NCI-H774 (cell line): ENCODE data around the gene CDH23.

ENCODE experiments used
- DNase-seq: peaks from one replicate; lab custom pipeline; 2025; lab: John Stamatoyannopoulos, UW

Gene CDH23

DNA sequence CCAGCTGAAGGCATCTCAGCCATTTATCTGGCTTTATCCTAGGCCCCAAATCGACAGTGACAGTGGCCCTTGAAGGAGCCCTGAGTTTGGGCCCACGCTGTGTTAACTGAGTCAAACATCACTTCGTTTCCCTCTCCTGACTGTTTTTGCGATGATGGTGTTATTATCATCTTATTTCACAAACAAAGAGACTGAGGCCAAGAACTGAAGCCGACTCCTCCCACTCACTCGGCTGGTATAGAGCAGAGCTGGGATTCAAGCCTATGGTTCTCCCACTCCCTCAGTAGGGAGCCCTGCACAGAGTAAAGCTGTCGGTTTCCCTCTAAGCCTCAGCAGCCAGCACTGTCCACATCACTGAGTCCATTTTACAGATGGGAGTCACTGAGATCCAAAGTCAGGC, 141.0 kb downstream of the CDH23 start:
- no peak for DNase-seq

DNA sequence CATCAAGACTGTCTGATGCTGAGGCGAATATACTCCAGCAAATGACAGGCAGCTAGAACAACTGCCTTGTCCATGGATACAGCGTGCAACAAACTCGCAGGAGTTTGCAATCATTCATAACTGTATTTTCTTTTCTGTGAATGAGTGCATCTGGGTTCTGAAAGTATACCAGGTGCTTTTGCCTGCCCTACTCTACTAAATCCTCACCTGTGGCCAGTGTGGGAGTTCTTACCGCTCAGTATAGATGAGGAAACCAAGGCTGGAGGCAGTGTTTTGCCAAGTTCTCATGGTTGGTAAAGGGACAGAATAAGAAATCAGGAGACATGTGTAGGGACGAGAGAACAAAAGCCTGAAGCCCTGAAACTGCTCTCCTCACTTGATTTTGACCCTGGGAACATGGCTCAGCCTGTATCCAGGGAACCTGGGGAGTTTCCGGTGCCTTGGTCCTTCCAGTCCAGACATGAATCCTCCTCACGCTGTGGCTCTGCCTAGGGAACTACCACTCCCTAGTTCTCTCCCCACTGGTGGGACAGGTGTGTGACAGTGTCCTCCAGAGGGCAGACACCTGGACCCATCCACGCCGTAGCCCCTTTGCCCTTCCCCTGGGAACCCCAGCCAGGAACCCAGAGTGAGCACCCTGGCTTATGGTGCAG, 142.0 kb downstream of the CDH23 start:
- no peak for DNase-seq

DNA sequence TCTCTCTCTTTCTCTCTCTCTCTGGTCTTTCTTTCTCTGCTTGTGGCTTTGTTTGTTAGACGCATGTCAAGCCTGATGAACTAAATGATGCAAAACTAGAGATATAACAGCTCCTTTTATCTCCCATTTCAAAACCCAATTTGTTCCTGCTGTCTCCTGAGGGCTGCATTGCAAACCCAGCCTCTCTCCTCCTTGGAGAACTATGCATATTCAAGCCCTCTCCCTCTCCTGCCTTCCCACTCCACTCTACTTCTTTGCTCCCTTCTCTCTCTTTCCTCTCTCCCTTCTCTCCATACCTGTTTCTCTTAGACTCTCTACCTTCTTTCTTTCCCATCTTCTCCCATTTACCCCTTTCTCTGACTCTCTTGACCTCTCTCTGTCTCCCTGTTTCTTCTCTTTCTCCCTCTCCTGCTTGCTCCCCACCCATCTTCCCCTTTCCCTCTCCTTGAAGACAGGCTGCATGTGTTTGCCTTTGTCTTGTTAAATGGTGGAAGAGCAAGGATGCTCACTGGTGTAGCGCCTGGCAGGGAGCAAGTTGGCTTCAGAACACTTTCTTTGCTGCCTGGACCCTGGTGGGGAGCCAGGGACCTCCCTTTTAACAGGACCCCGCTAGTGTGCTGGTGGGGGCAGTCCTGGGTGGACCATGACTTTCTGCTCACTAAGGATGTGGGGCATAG, 142.9 kb downstream of the CDH23 start:
- no peak for DNase-seq

- DNase-seq, result no peak
Observed at GRCh38 chr10:71542478-71542877, 145.8 kb downstream of the CDH23 start.

DNA sequence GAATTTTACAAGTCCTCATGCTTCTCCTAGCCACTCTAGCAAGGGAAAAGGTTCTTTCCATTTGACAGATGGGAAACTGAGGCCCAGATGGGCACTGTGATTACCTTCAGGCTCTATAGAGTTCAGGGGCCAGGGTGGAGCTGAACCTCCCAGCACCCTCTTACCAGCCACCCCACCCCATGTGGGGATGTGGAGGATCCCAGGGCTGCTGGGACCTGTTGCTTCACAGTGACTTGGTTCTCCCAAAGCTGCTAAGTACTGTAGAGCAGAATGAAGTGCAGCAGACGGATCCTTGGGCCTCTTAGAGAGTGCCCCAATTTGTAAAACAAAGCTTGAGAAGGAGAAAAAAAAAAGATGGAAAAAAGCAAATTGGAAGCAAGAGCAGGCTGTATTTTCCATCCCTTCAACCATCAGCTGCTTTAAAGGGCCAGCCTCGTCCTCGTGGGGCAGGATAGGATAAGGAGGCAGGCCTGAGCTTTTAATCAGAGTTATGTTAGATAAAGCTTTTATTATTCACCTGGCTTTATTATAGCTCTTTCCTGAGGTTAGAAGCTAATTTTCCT, 147.0 kb downstream of the CDH23 start:
- DNase-seq, result no peak

GRCh38 chr10:71545001-71545400, 148.3 kb downstream of the CDH23 start:
- no peak for DNase-seq

GRCh38 chr10:71546220-71546619, 149.5 kb downstream of the CDH23 start:
- no peak for DNase-seq

DNA sequence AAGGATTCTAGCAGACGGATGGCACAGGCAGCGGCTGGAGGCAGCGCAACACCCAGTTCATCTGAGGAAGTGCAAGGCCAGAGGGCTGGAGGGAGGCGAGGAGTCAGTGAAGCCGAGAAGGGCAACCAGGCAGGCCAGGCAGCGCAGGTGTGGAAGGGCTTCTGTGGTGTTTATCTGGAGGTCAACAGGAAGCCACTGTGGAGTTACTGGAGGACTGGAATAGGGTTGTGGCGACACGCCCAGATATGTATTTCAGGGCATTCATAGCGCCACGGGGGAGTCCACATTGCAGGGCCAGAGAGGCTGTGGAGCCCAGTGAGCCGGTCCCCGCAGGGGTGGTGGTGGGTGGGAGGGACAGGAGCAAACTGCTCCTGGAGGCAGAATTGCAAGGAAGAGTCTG, 150.6 kb downstream of the CDH23 start:
- no peak for DNase-seq

GRCh38 chr10:71547876-71548846, 151.4 kb downstream of the CDH23 start:
- no peak for DNase-seq

GRCh38 chr10:71549766-71550533, 153.2 kb downstream of the CDH23 start:
- no peak for DNase-seq

- DNase-seq, result no peak
Observed at GRCh38 chr10:71550628-71551027, 153.9 kb downstream of the CDH23 start.

GRCh38 chr10:71551970-71552369, 155.2 kb downstream of the CDH23 start:
- DNase-seq, result no peak

DNA sequence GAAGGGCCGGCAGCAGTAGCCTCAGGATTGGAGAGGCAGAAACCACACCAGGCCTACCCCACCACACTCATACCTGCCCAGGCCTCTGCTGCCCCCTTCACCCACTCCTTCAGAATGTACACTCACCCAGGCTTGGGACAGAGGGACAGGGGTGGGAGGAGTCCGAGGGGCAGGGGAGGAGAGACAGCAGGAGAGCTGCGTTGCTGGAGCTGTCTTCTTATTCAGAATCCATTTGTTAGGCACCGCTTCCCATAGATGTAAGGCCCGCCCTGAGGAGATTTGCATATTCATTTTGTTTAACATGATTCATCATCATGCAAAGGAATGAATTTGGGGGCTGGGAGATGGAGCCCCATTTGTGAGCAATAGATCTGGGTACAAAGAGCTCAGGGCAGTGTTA, 156.7 kb downstream of the CDH23 start:
- no peak for DNase-seq

- DNase-seq, result no peak
Observed at GRCh38 chr10:71554671-71555070, 158.0 kb downstream of the CDH23 start.

GRCh38 chr10:71555087-71555723, 158.5 kb downstream of the CDH23 start:
- DNase-seq, result no peak

DNA sequence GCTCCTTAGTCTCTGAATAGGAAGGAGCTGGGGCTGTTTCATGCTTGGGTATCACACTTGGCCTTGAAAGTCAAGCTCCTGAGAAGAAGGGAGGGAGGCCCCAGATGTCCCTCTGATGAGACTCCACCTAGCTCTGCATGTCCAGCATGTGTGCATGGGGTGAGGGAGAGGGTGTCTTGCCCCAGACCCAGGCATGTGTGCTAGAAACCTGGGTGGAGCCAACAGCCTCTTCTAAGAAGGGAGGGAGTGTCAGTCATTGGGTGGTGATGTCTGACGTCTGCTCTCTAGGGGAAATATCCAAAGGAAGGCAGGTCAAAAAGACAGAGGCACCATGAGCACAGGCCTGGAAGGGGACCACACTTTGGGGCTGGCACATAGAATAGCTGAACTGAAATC, 159.0 kb downstream of the CDH23 start:
- no peak for DNase-seq

DNA sequence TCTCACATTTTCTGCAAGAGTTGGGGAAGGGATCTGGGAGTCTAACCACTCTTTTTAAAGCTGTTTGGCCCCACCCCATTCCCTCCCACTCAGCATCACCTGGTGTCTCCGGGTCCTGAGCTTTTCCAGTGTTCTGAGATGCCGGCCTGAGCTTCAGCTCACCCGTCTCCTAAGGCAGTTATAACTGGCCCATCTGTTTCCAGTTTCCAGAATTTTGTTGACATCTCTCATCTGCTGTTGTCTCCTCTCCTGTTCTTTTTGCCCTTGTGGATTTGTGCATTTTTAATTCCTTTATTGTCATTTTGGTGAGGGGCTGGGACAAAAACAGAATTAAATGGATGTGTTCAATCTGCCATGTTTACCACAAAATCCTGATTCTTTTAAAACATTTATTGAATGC, 162.3 kb downstream of the CDH23 start:
- DNase-seq, result no peak

GRCh38 chr10:71561003-71561574, 164.4 kb downstream of the CDH23 start:
- no peak for DNase-seq

DNA sequence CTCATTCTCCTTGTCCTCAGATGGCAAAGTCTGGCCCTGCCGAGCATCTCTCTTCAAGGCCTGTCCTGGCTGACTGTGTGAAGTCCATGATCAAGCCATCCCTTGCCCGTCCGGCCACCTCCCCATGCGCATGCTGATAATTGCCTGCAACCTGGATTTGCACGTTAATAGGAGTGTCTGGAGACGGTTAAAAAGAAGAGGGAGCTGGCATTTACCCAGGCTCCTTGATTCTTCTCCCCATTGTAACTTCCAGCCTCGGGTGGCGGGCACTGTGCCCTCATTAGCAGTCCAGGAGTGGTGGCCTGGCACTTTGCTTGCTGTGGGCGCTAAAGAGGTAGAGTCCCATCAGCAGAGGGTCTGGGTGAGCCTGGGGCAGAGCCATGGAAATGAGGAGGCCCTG, 165.5 kb downstream of the CDH23 start:
- no peak for DNase-seq

- no peak for DNase-seq
Observed at GRCh38 chr10:71562904-71563303, 166.2 kb downstream of the CDH23 start.
